ENCODE measurements around the gene PLXNA4.

The PLXNA4 gene

DNA sequence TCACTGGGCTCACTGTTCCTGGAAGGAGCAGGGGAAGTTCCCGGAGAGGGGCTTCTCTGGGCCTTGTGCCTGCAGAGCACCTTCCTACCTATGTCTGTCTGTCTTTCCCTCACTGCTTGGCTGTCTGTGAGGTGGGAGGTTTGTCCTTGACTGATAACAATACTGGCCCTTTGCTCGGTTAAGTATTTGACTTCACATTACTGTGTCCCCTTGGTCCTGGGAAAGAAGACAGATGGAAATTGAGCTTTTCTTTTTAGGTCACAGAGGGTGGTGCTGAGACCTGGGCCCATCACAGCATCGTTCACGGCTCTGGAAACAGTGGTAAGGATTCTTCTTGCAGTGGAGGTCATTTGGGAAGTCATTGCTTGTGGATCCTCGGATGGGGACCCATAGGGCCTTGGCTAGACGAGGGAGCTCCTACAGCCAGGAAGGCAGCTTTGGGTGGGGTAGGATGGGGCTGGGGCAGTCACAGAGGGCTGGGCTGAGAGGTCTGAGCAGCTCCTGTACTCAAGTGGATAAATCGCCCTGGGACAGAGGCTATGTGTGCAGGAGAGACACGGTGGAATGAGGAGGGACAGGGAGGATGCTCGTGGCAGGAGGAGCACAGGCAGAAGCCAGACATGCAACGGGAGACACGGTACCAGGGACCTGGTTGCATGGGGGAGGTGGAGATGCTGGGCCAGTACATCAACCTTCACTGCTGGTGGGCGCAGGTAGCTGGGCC lies 450.2 kb downstream of the PLXNA4 start:
- no peak for DNase-seq

DNA sequence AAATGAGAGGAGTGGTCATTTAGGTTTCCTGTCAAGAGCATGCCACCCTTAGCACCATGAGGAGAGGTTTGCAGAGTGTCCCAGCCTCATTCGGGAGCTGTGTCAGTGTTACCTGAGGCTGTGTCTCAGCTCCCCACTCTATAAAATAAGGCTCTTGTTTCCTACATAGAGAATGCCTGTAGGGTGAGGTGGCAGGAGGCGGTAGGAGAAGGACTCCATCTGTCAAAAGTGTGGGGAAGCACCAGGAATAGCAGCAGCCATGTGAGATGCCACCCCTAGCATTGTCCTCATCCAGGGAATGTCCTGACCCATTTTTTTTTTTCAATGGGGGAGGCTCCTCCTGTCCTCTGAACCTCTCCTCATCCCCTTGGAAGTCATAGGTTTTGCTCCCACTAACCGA lies 451.2 kb downstream of the PLXNA4 start:
- no peak for DNase-seq

GRCh38 chr7:132124575-132124974 lies 451.7 kb downstream of the PLXNA4 start:
- no peak for DNase-seq

DNA sequence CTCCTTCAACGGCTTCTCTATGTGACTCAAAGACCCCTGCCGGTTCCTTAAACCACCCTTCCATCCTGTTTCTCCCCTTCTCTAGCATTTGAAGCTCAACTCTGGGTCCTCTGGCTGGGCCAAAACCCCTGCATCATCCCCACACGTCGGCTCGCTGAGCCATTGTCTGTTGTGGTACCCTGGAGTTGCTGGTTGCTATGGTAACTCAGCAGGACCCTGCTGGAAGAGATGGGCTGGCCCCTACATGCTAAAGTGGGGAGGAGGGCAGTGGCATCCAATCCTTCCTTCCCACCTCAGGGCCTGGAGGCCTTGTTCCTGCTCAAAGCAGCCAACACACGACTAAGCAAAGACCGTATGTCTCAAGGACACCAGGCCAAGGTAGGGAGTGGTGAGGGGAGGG lies 452.5 kb downstream of the PLXNA4 start:
- DNase-seq, result no peak

DNA sequence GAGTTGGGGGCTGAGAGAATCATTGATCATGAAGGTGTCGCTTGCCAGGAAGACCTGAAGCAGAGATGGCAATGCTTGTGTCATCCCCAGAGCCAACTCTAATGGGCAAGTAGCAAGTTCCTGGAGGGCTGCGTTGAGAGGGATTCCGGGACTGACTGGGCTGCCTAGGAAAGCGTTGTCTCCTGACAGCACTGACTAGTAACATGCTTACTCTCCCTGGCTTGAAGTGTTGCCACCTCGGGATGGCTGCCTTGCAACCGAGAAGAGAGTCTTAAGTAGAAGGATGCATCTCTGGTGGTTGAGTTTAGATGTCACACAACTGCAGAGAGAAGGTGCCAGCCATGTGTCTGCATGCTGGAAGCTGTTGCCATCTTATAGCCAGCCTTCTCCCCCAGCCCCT lies 453.4 kb downstream of the PLXNA4 start:
- no peak for DNase-seq

GRCh38 chr7:132121987-132122386 lies 454.3 kb downstream of the PLXNA4 start:
- no peak for DNase-seq

- DNase-seq, result no peak
Measured at GRCh38 chr7:132118641-132119040, 457.6 kb downstream of the PLXNA4 start.

GRCh38 chr7:132117636-132118035 lies 458.6 kb downstream of the PLXNA4 start:
- DNase-seq, result no peak

DNA sequence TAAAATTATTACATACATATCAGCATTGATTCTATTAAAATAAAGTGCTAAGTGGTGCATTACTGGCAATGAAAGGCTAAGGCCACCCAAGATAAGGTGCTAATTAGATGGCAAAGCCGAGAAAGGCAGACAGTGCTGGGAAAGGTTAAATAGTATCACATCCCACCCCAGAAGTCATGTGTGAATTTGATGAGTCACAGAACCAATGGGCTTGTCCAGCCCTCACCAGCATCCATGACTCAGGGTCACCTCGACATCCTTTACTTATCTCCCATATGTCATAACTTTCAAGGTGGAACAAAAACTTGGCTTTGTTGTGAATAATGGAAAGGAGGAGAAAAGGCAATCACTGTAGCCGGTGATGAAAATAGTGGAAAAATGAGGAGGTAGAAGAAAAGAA lies 459.1 kb downstream of the PLXNA4 start:
- no peak for DNase-seq

DNA sequence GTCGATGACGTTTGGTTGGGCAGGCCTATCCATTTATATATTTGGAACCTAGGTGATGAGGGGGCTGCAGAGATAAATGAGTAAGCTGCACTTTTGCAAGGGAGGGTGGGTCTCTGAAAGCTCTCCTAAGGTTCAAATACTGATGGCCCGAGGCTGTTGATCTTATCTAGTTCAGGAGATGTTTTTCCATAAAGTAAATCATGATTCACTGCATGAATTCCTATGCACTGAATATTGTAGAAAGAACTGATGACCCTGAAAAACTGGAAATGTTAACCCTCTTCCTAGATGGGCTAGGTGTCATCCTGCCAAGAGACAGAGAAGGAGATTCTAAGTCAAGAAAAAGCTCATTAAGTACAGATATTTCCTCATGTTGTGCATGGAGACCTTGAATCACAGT lies 459.9 kb downstream of the PLXNA4 start:
- no peak for DNase-seq

- no peak for DNase-seq
Measured at GRCh38 chr7:132115758-132116157, 460.5 kb downstream of the PLXNA4 start.

GRCh38 chr7:132115028-132115427 lies 461.2 kb downstream of the PLXNA4 start:
- no peak for DNase-seq

DNA sequence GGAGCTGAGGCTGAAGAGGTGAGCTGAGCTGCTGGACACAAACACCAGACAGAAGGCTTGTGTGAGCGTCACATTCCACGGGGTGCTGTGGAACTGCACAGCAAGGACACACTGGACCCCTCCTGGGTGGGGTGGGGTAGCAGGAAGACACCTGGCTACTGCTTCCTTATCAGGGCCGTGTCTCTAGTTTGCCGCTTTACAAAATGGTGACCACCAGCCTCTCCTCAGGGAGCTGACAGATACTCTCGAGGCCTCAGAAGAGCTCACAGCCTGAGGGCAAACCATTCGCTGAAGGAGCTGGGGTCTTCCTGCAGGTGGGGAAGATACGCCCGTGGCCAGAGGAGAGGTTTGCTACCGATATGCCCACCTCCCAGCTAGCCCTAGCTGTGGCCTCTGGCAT lies 461.9 kb downstream of the PLXNA4 start:
- DNase-seq, result no peak

GRCh38 chr7:132113536-132114371 lies 462.5 kb downstream of the PLXNA4 start:
- no peak for DNase-seq

DNA sequence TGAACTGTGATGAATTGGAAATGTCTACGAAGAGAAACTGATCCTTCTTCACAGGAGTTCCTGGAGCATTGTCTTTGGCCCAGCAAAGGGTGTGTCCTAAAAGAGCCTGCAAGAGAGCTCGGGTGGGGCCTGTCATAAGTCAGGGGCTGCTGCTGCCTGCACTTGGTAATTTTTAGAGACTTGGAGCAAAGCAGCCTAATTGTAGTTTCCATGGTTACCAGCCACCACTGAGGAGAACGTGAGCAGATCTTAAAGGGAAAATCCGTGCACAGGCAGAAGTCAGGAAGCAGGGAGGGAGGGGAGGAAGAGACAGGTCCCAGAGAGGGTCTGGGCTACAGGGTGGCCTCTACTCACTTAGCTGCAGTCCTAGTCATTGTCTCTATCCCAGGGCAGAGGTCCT lies 463.6 kb downstream of the PLXNA4 start:
- no peak for DNase-seq

DNA sequence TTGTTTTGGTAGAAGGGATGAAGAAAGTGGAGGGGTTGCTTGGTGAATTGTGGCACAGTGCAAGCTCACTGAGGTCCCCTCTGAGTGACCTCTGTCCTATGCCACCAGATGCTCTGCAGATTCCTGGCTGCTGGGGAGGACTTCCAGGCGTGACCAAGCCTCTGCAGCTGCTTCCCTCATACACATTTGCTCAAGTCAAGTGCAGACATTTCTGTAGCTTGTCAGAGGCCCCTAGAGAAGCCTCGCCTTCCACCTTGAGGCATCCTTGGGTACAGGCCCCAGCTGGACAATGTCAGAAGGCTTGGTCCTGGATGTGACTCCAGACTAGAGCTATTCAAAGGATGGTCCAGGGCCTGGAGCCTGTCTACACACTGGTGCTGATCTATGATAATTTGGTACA lies 464.2 kb downstream of the PLXNA4 start:
- no peak for DNase-seq

DNA sequence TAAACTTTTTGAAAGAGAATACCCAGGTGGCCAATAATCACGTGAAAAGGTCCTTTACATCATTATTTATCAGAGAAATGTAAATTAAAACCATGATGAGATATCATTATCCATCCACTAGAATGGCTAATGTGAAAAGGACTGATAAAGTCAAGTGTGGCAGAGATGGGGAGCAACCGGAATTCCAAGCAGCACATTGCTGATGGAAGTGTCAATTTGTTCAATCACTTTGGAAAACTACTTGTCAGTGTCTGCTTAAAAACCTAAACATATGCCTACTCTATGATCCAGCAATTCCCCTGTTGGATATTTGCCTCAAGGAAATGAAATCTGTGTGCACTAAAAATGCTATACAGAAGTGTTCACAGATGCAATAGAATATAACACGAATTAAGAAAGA lies 465.6 kb downstream of the PLXNA4 start:
- no peak for DNase-seq

- no peak for DNase-seq
Measured at GRCh38 chr7:132109769-132110168, 466.5 kb downstream of the PLXNA4 start.

GRCh38 chr7:132108563-132108962 lies 467.7 kb downstream of the PLXNA4 start:
- no peak for DNase-seq

GRCh38 chr7:132106491-132106890 lies 469.8 kb downstream of the PLXNA4 start:
- no peak for DNase-seq

- no peak for DNase-seq
Measured at GRCh38 chr7:132105096-132105495, 471.2 kb downstream of the PLXNA4 start.

GRCh38 chr7:132103718-132104117 lies 472.6 kb downstream of the PLXNA4 start:
- DNase-seq, result no peak

DNA sequence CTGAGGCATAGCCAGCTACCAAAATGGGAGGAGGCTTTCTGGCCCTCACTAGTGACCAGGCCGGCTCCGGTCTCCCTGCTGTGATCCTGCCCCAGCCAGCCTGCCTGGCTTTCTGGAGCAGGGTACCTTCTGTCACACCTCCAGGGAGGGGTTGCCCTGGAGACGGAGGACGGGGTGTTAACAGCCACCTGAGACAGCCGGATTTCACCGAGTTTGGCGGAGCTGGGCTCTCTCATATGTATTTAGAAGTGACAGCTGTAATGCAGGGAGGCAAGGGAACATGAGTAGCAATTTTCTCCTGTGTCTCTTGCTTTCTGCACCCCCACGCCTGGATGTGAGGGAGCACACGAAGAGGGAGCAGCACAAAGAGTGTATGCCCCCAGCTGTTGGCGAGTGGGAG lies 473.3 kb downstream of the PLXNA4 start:
- no peak for DNase-seq

GRCh38 chr7:132102391-132102790 lies 473.9 kb downstream of the PLXNA4 start:
- DNase-seq, result no peak

GRCh38 chr7:132100981-132101380 lies 475.3 kb downstream of the PLXNA4 start:
- no peak for DNase-seq
